Common myeloid progenitor, CD34-positive (primary cell): Measurements from ENCODE around the gene VWA5B1.

Experiments
- CTCF ChIA-PET: fragments of 350-600 bp; sonication (Branson Sonifier 250); formaldehyde crosslinking; loops from one replicate; lab custom pipeline; 2021; ENCODE audit warnings: antibody characterized with exemption; lab: Charles Lee
- POLR2A ChIA-PET: fragments of 350-600 bp; sonication (Branson Sonifier 250); formaldehyde crosslinking; loops from one replicate; lab custom pipeline; 2021; ENCODE audit warnings: antibody characterized with exemption; lab: Charles Lee
- DNase-seq, 3 donors: peaks; one replicate each; pipeline versions ENCODE4 v3.0.0 to v3.0.0-alpha.2; 2013
- H3K27ac ChIP-seq, 2 experiments: 1 replicate in 1 of 2; 2 replicates in 1 of 2; pipeline ENCODE4 v1.7.0; 2013; ENCODE audit warnings: inconsistent platforms in 2 of 2, low read length in 2 of 2, mild to moderate bottlenecking in 2 of 2, low read depth in 1 of 2, moderate library complexity in 1 of 2; ENCODE audit not compliant: severe bottlenecking in 2 of 2, insufficient read depth in 1 of 2, poor library complexity in 1 of 2
- H3K27me3 ChIP-seq, 5 experiments: replicated peaks in 2 of 5; 1 replicate in 3 of 5; 2 replicates in 2 of 5; pipeline versions ENCODE4 v1.6.1 to v1.7.0; 2013; ENCODE audit warnings: low read length in 4 of 5, mild to moderate bottlenecking in 2 of 5, moderate library complexity in 2 of 5, inconsistent platforms in 1 of 5; ENCODE audit not compliant: insufficient read depth in 5 of 5, control insufficient read depth in 4 of 5
- H3K36me3 ChIP-seq, 4 experiments: 1 replicate in 2 of 4; 2 replicates in 2 of 4; pipeline versions ENCODE4 v1.6.1 to v1.7.0; 2013; ENCODE audit warnings: low read length in 3 of 4, control low read depth in 1 of 4, mild to moderate bottlenecking in 1 of 4; ENCODE audit not compliant: control insufficient read depth in 4 of 4, insufficient read depth in 4 of 4
- H3K4me1 ChIP-seq, 4 experiments: 1 replicate in 3 of 4; 2 replicates in 1 of 4; pipeline versions ENCODE4 v1.6.1 to v1.7.1; 2013; ENCODE audit warnings: low read length in 3 of 4, mild to moderate bottlenecking in 3 of 4, control low read depth in 1 of 4, inconsistent platforms in 1 of 4, moderate library complexity in 1 of 4; ENCODE audit not compliant: control insufficient read depth in 4 of 4, insufficient read depth in 4 of 4; ENCODE audit errors: control extremely low read depth in 1 of 4
- H3K4me3 ChIP-seq, 7 experiments: 1 replicate in 4 of 7; 2 replicates in 3 of 7; pipeline versions ENCODE4 v1.5.1 to v1.7.0; 2013; ENCODE audit warnings: mild to moderate bottlenecking in 7 of 7, low read length in 6 of 7, moderate library complexity in 6 of 7, inconsistent platforms in 2 of 7, low read depth in 2 of 7, control low read depth in 1 of 7; ENCODE audit not compliant: insufficient read depth in 4 of 7, control insufficient read depth in 1 of 7; ENCODE audit errors: extremely low read depth in 1 of 7
- H3K9me3 ChIP-seq, 5 experiments: 1 replicate in 4 of 5; 2 replicates in 1 of 5; pipeline versions ENCODE4 v1.6.1 to v1.7.1; 2013; ENCODE audit warnings: low read length in 4 of 5, mild to moderate bottlenecking in 2 of 5, inconsistent platforms in 1 of 5, low read depth in 1 of 5, moderate library complexity in 1 of 5; ENCODE audit not compliant: control insufficient read depth in 4 of 5, insufficient read depth in 2 of 5; ENCODE audit errors: control extremely low read depth in 1 of 5
- WGBS: methylation state at CpG from one replicate; pipeline ENCODE4 v1.1.5; 2013; ENCODE audit not compliant: insufficient coverage; 5-methylcytosine and 5-hydroxymethylcytosine counted together

VWA5B1 gene

GRCh38 chr1:20259646-20260045 lies 31.0 kb upstream of the VWA5B1 start:
- no peak for DNase-seq
- H3K4me1 ChIP-seq = no peaks in the 10 kb centered on the region
- no peaks in the 10 kb centered on the region for H3K36me3 ChIP-seq
- CTCF ChIA-PET = no interaction called here
- H3K4me3 ChIP-seq = no peak overlapping the region
- WGBS = 100% methylated on average over 1 of the region's 3 CpGs
- H3K9me3 ChIP-seq = no peaks in the 10 kb centered on the region
- H3K27me3 ChIP-seq = peaks cover 0 to 34% (median 4%) of the 10 kb centered on the region in 5 experiments
- POLR2A ChIA-PET = interaction anchor here (0.6 kb wide), 1 partner anchor 234 kb away, joined by 6 read pairs; no protein-coding TSS in a partner anchor
- no peak overlapping the region for H3K27ac ChIP-seq

GRCh38 chr1:20261095-20261494 lies 29.6 kb upstream of the VWA5B1 start:
- POLR2A ChIA-PET = no interaction called here

GRCh38 chr1:20262810-20263534 lies 27.7 kb upstream of the VWA5B1 start:
- POLR2A ChIA-PET = no interaction called here
- Histone ChIP-seq H3K4me1 (no peaks in the 10 kb centered on the region), H3K4me3 (no peak overlapping the region), H3K27ac (no peak overlapping the region), H3K9me3 (no peaks in the 10 kb centered on the region), H3K36me3 (no peaks in the 10 kb centered on the region), H3K27me3 (peaks cover 0 to 25% (median 3%) of the 10 kb centered on the region in 5 experiments)
- DNase-seq = no peak
- CTCF ChIA-PET = no interaction called here
- WGBS = 82% methylated on average over 4 of the region's 8 CpGs

More at GRCh38 chr1:20261095-20261494, 29.6 kb upstream of the VWA5B1 start:
- H3K9me3 ChIP-seq = no peaks in the 10 kb centered on the region
- peaks cover 0 to 32% (median 4%) of the 10 kb centered on the region in 5 experiments for H3K27me3 ChIP-seq
- CTCF ChIA-PET = no interaction called here
- no peak overlapping the region for H3K4me3 ChIP-seq
- H3K36me3 ChIP-seq = no peaks in the 10 kb centered on the region
- H3K4me1 ChIP-seq = no peaks in the 10 kb centered on the region
- no peak for DNase-seq
- 92% methylated on average over 3 of the region's 5 CpGs for WGBS
- no peak overlapping the region for H3K27ac ChIP-seq

- peaks cover 0 to 8% (median 4%) of the 10 kb centered on the region in 5 experiments for H3K27me3 ChIP-seq
Measured at GRCh38 chr1:20265250-20265649, 25.4 kb upstream of the VWA5B1 start.

GRCh38 chr1:20266141-20266540 lies 24.5 kb upstream of the VWA5B1 start:
- ChIA-PET CTCF (no interaction called here), POLR2A (no interaction called here)
- no peak overlapping the region for H3K4me3 ChIP-seq
- H3K27ac ChIP-seq = no peak overlapping the region
- H3K9me3 ChIP-seq = no peaks in the 10 kb centered on the region
- no peaks in the 10 kb centered on the region for H3K4me1 ChIP-seq
- H3K27me3 ChIP-seq = peaks cover 0 to 11% (median 2%) of the 10 kb centered on the region in 5 experiments
- no peak for DNase-seq
- H3K36me3 ChIP-seq = no peaks in the 10 kb centered on the region
- 91% methylated on average over 8 of the region's 8 CpGs for WGBS

More at GRCh38 chr1:20265250-20265649, 25.4 kb upstream of the VWA5B1 start:
- no CpG with 5 or more reads among the region's 4 CpGs for WGBS
- Histone ChIP-seq H3K9me3 (no peaks in the 10 kb centered on the region), H3K4me1 (no peaks in the 10 kb centered on the region), H3K4me3 (no peak overlapping the region), H3K27ac (no peak overlapping the region), H3K36me3 (no peaks in the 10 kb centered on the region)
- ChIA-PET POLR2A (no interaction called here), CTCF (no interaction called here)
- DNase-seq = no peak

GRCh38 chr1:20266642-20267041 lies 24.0 kb upstream of the VWA5B1 start:
- ChIA-PET POLR2A (no interaction called here), CTCF (no interaction called here)
- WGBS = 81% methylated on average over 5 of the region's 6 CpGs

GRCh38 chr1:20271498-20272400 lies 18.9 kb upstream of the VWA5B1 start:
- Histone ChIP-seq H3K9me3 (no peaks in the 10 kb centered on the region), H3K27me3 (peaks cover 0 to 38% (median 3%) of the 10 kb centered on the region in 5 experiments), H3K4me3 (no peak overlapping the region), H3K36me3 (no peaks in the 10 kb centered on the region), H3K27ac (no peak overlapping the region), H3K4me1 (no peaks in the 10 kb centered on the region)
- DNase-seq = no peak
- CTCF ChIA-PET = no interaction called here
- WGBS = 77% methylated on average over 10 of the region's 11 CpGs
- POLR2A ChIA-PET = no interaction called here

More at GRCh38 chr1:20266642-20267041, 24.0 kb upstream of the VWA5B1 start:
- Histone ChIP-seq H3K4me1 (no peaks in the 10 kb centered on the region), H3K4me3 (no peak overlapping the region), H3K9me3 (no peaks in the 10 kb centered on the region), H3K27me3 (peaks cover 0 to 14% (median 0%) of the 10 kb centered on the region in 5 experiments), H3K27ac (no peak overlapping the region), H3K36me3 (no peaks in the 10 kb centered on the region)
- no peak for DNase-seq
